ENCODE data around the gene CBFA2T3. TPM values are rescaled to one million over a fixed set of nuclear protein-coding genes. Genes with fewer than 3 reads are reported as not detected.

CBFA2T3 gene
- total and polyA plus RNA-seq, 2 donors (not counting 1 experiment from before 2014, with no cell fraction given): 40.8 to 58.3 TPM

- H3K79me2 ChIP-seq (ENCODE audit: control insufficient read depth, insufficient read depth, low read length): peaks cover 23% of the 10 kb centered on the region
- Mint-ChIP-seq H3K4me1 (peaks cover 2% of the 10 kb centered on the region), H3K27me3 (peaks cover 4% of the 10 kb centered on the region), H3K9me3 (ENCODE audit: insufficient read depth) (no peaks in the 10 kb centered on the region), H3K4me3 (no peak overlapping the region), H3K27ac (no peak overlapping the region)
- peaks cover 9% of the 10 kb centered on the region for H4K20me1 ChIP-seq (ENCODE audit: control insufficient read depth, insufficient read depth, low read length, poor library complexity, severe bottlenecking)
- peaks cover 0 to 12% (median under 1%) of the 10 kb centered on the region in 4 experiments for H3K27me3 ChIP-seq (replicated peaks in 1 of 4; ENCODE audit: control extremely low read depth in 1 of 4, control insufficient read depth in 3 of 4, insufficient read depth in 4 of 4, low read length in 3 of 4)
- no peak overlapping the region for H3K27ac ChIP-seq (ENCODE audit: low read length in 2 of 2)
- no peak for ATAC-seq (ENCODE audit: low read depth)
- no peak overlapping the region for H3K4me3 ChIP-seq (ENCODE audit: control extremely low read depth in 1 of 5, extremely low read depth in 1 of 5, insufficient read depth in 1 of 5, low read depth in 2 of 5, low read length in 4 of 5)
- CTCF ChIA-PET: interaction anchor here (1.5 kb wide), 1 partner anchor 127 kb away, joined by 6 read pairs; no protein-coding TSS in a partner anchor
- no peak for DNase-seq
- no peak overlapping the region for H2AFZ ChIP-seq (ENCODE audit: insufficient read depth, low read depth, low read length, poor library complexity, severe bottlenecking)
- H3K9ac ChIP-seq (ENCODE audit: low read length): no peak overlapping the region
- H3K9me3 ChIP-seq (ENCODE audit: control extremely low read depth in 1 of 3, control insufficient read depth in 2 of 3, insufficient read depth in 1 of 3, low read length in 2 of 3): no peaks in the 10 kb centered on the region
- H3K4me2 ChIP-seq (replicated peaks; ENCODE audit: low read depth, low read length, poor library complexity, severe bottlenecking): no peak overlapping the region
- intact Hi-C loops (cut with micrococcal nuclease): no loop called here
- H3K36me3 ChIP-seq (replicated peaks in 1 of 2; ENCODE audit: control extremely low read depth in 1 of 2, control insufficient read depth in 1 of 2, extremely low read depth in 1 of 2, insufficient read depth in 2 of 2, low read length in 1 of 2): peaks cover 0 to 35% of the 10 kb centered on the region in 2 experiments
- 90% methylated on average over 12 of the region's 15 CpGs for WGBS (ENCODE audit: insufficient coverage)
- no peaks in the 10 kb centered on the region for H3K4me1 ChIP-seq (ENCODE audit: control insufficient read depth in 2 of 2, insufficient read depth in 2 of 2, low read length in 2 of 2)
- TF ChIP-seq, protein P1, sequence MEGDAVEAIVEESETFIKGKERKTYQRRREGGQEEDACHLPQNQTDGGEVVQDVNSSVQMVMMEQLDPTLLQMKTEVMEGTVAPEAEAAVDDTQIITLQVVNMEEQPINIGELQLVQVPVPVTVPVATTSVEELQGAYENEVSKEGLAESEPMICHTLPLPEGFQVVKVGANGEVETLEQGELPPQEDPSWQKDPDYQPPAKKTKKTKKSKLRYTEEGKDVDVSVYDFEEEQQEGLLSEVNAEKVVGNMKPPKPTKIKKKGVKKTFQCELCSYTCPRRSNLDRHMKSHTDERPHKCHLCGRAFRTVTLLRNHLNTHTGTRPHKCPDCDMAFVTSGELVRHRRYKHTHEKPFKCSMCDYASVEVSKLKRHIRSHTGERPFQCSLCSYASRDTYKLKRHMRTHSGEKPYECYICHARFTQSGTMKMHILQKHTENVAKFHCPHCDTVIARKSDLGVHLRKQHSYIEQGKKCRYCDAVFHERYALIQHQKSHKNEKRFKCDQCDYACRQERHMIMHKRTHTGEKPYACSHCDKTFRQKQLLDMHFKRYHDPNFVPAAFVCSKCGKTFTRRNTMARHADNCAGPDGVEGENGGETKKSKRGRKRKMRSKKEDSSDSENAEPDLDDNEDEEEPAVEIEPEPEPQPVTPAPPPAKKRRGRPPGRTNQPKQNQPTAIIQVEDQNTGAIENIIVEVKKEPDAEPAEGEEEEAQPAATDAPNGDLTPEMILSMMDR (IDR thresholded peaks at IDR 0.05): no peak
- TF ChIP-seq EZH2 (IDR thresholded peaks at IDR 0.05; ENCODE audit: borderline replicate concordance, insufficient read depth, low read depth, low read length, poor library complexity, severe bottlenecking): no peak
- POLR2A ChIA-PET: interaction anchor here (0.6 kb wide), 1 partner anchor 269 kb away, joined by 3 read pairs; no protein-coding TSS in a partner anchor
Measured at GRCh38 chr16:88864099-88864498, 112.9 kb downstream of the CBFA2T3 start.

GRCh38 chr16:88863426-88863825 is 113.6 kb downstream of the CBFA2T3 start:
- Mint-ChIP-seq H3K9me3 (ENCODE audit: insufficient read depth) (no peaks in the 10 kb centered on the region), H3K27ac (no peak overlapping the region), H3K27me3 (peaks cover 1% of the 10 kb centered on the region), H3K4me3 (no peak overlapping the region), H3K4me1 (peaks cover 7% of the 10 kb centered on the region)
- Histone ChIP-seq H3K9ac (ENCODE audit: low read length) (no peak overlapping the region), H3K4me3 (ENCODE audit: control extremely low read depth in 1 of 5, extremely low read depth in 1 of 5, insufficient read depth in 1 of 5, low read depth in 2 of 5, low read length in 4 of 5) (no peak overlapping the region), H4K20me1 (ENCODE audit: control insufficient read depth, insufficient read depth, low read length, poor library complexity, severe bottlenecking) (peaks cover 10% of the 10 kb centered on the region), H3K4me1 (ENCODE audit: control insufficient read depth in 2 of 2, insufficient read depth in 2 of 2, low read length in 2 of 2) (peaks cover under 1 to 4% of the 10 kb centered on the region in 2 donors), H3K9me3 (ENCODE audit: control extremely low read depth in 1 of 3, control insufficient read depth in 2 of 3, insufficient read depth in 1 of 3, low read length in 2 of 3) (no peaks in the 10 kb centered on the region), H3K79me2 (ENCODE audit: control insufficient read depth, insufficient read depth, low read length) (peaks cover 28% of the 10 kb centered on the region), H3K27me3 (replicated peaks in 1 of 4; ENCODE audit: control extremely low read depth in 1 of 4, control insufficient read depth in 3 of 4, insufficient read depth in 4 of 4, low read length in 3 of 4) (peaks cover 0 to 6% (median 0%) of the 10 kb centered on the region in 4 experiments), H2AFZ (ENCODE audit: insufficient read depth, low read depth, low read length, poor library complexity, severe bottlenecking) (no peak overlapping the region), H3K36me3 (replicated peaks in 1 of 2; ENCODE audit: control extremely low read depth in 1 of 2, control insufficient read depth in 1 of 2, extremely low read depth in 1 of 2, insufficient read depth in 2 of 2, low read length in 1 of 2) (peaks cover 0 to 35% of the 10 kb centered on the region in 2 experiments), H3K27ac (ENCODE audit: low read length in 2 of 2) (no peak overlapping the region), H3K4me2 (replicated peaks; ENCODE audit: low read depth, low read length, poor library complexity, severe bottlenecking) (no peak overlapping the region)
- 93% methylated on average over 12 of the region's 13 CpGs for WGBS (ENCODE audit: insufficient coverage)
- no peak for TF ChIP-seq EZH2 (IDR thresholded peaks at IDR 0.05; ENCODE audit: borderline replicate concordance, insufficient read depth, low read depth, low read length, poor library complexity, severe bottlenecking)
- TF ChIP-seq, protein P1 (IDR thresholded peaks at IDR 0.05): no peak
- DNase-seq: no peak
- ChIA-PET POLR2A (no interaction called here), CTCF (no interaction called here)
- intact Hi-C loops (cut with micrococcal nuclease): no loop called here
- no peak for ATAC-seq (ENCODE audit: low read depth)

All from B cell (primary cell).